GM23338 (cell line): ENCODE data around the gene METRNL. TPM values are rescaled to one million over a fixed set of nuclear protein-coding genes. Genes with fewer than 3 reads are reported as not detected.

ENCODE experiments used
- ATAC-seq: fragments of 200-7000 bp; cut with Tn5 transposase; 3 replicates; pipeline ENCODE4 v1.9.1; 2020
- DNase-seq: peaks from one replicate; pipeline ENCODE4 v3.0.0-alpha.2; 2015; ENCODE audit warnings: low spot score
- H2AFZ ChIP-seq: fragments of 200-600 bp; sonication (generic); 2 replicates; pipeline ENCODE4 v1.8.0; 2016; ENCODE audit warnings: antibody characterized with exemption, mild to moderate bottlenecking, moderate library complexity
- H3F3A ChIP-seq: fragments of 200-600 bp; sonication (generic); replicated peaks from 2 replicates; pipeline ENCODE4 v1.8.0; 2017; ENCODE audit warnings: antibody characterized with exemption, mixed run types, low read depth
- H3K27ac ChIP-seq: fragments of 200-600 bp; sonication (generic); 2 replicates; pipeline ENCODE4 v1.6.1; 2016; ENCODE audit warnings: low read depth
- H3K27me3 ChIP-seq: fragments of 200-600 bp; sonication (generic); 2 replicates; pipeline ENCODE4 v1.8.0; 2016; ENCODE audit warnings: mild to moderate bottlenecking, mixed run types, moderate library complexity; ENCODE audit not compliant: insufficient read depth
- H3K36me3 ChIP-seq: fragments of 200-600 bp; sonication (generic); 2 replicates; pipeline ENCODE4 v1.8.0; 2016; ENCODE audit warnings: mild to moderate bottlenecking; ENCODE audit not compliant: insufficient read depth
- H3K4me1 ChIP-seq: fragments of 200-600 bp; sonication (generic); 2 replicates; pipeline ENCODE4 v1.8.0; 2016; ENCODE audit warnings: mild to moderate bottlenecking, moderate library complexity; ENCODE audit not compliant: insufficient read depth
- H3K4me2 ChIP-seq: fragments of 200-600 bp; sonication (generic); 2 replicates; pipeline ENCODE4 v1.7.1; 2017; ENCODE audit warnings: mixed run types
- H3K4me3 ChIP-seq: fragments of 200-600 bp; sonication (generic); 2 replicates; pipeline ENCODE4 v1.6.1; 2016; ENCODE audit warnings: mixed run types
- H3K79me2 ChIP-seq: fragments of 200-600 bp; sonication (generic); replicated peaks from 2 replicates; pipeline ENCODE4 v1.8.0; 2017; ENCODE audit warnings: mild to moderate bottlenecking; ENCODE audit not compliant: insufficient read depth
- H3K9me2 ChIP-seq: fragments of 200-600 bp; sonication (generic); 2 replicates; pipeline ENCODE4 v1.8.0; 2017; ENCODE audit not compliant: insufficient read depth
- H4K20me1 ChIP-seq: fragments of 200-600 bp; sonication (generic); replicated peaks from 2 replicates; pipeline ENCODE4 v1.8.0; 2017; ENCODE audit warnings: mild to moderate bottlenecking; ENCODE audit not compliant: insufficient read depth
- H3K27ac Mint-ChIP-seq: 2 replicates; pipeline ENCODE4 v1.8.0; 2020; ENCODE audit warnings: inconsistent platforms, mild to moderate bottlenecking, moderate library complexity, mixed read lengths
- H3K27me3 Mint-ChIP-seq: 3 replicates; pipeline ENCODE4 v1.8.0; 2022; ENCODE audit warnings: low read depth, mild to moderate bottlenecking, moderate library complexity, mixed read lengths, inconsistent platforms; ENCODE audit not compliant: insufficient read depth, poor library complexity
- H3K36me3 Mint-ChIP-seq: 3 replicates; pipeline ENCODE4 v1.8.0; 2021; ENCODE audit warnings: low read depth, mild to moderate bottlenecking, inconsistent platforms, moderate library complexity, mixed read lengths
- H3K4me1 Mint-ChIP-seq: 3 replicates; pipeline ENCODE4 v1.8.0; 2020; ENCODE audit warnings: mild to moderate bottlenecking, inconsistent platforms, mixed read lengths
- H3K4me3 Mint-ChIP-seq: 3 replicates; pipeline ENCODE4 v1.8.0; 2021; ENCODE audit warnings: moderate library complexity, mild to moderate bottlenecking, inconsistent platforms, mixed read lengths
- H3K9me3 Mint-ChIP-seq: 3 replicates; pipeline ENCODE4 v1.8.0; 2020; ENCODE audit warnings: moderate library complexity, mild to moderate bottlenecking, inconsistent platforms, mixed read lengths
- CREB1 ChIP-seq: fragments of 250-450 bp; sonication (Bioruptor Pico); IDR thresholded peaks from 2 replicates; pipeline ENCODE4 v1.5.0; 2020; ENCODE audit warnings: low read depth, mild to moderate bottlenecking, moderate library complexity
- CTCF ChIP-seq, 2 experiments: fragments of 200-600 bp in 1 of 2; sonication (generic) in 1 of 2; conservative IDR thresholded peaks; 2 replicates each; pipeline versions ENCODE4 v1.5.1 to v1.6.1; 2016 to 2017; ENCODE audit warnings: antibody characterized with exemption in 2 of 2, low read depth in 2 of 2, mild to moderate bottlenecking in 2 of 2, moderate library complexity in 1 of 2
- EZH2phosphoT487 ChIP-seq: fragments of 200-600 bp; sonication (generic); IDR thresholded peaks from one replicate; pipeline ENCODE4 v1.8.1; 2018; ENCODE audit warnings: antibody characterized with exemption; ENCODE audit not compliant: unreplicated experiment
- JUNB ChIP-seq: IDR thresholded peaks from one replicate; pipeline ENCODE4 v1.6.1; 2016; ENCODE audit warnings: antibody characterized with exemption; ENCODE audit not compliant: unreplicated experiment
- NANOG ChIP-seq: IDR thresholded peaks from 2 replicates; pipeline ENCODE4 v1.6.1; 2016; ENCODE audit warnings: antibody characterized with exemption, borderline replicate concordance
- REST ChIP-seq: IDR thresholded peaks from one replicate; pipeline ENCODE4 v1.6.1; 2018; ENCODE audit warnings: antibody characterized with exemption; ENCODE audit not compliant: unreplicated experiment
- STAT1 ChIP-seq: IDR thresholded peaks from one replicate; pipeline ENCODE4 v1.6.1; 2016; ENCODE audit warnings: antibody characterized with exemption; ENCODE audit not compliant: unreplicated experiment
- ZNF114 ChIP-seq: fragments of 250-450 bp; sonication (Bioruptor Pico); IDR thresholded peaks from 2 replicates; pipeline ENCODE4 v1.5.0; 2020; ENCODE audit warnings: mild to moderate bottlenecking, moderate library complexity
- ZNF331 ChIP-seq: fragments of 250-450 bp; sonication (Bioruptor Pico); IDR thresholded peaks from 2 replicates; pipeline ENCODE4 v1.5.0; 2020; ENCODE audit warnings: low read depth, mild to moderate bottlenecking, moderate library complexity
- polyA plus RNA-seq: library from polyadenylated mRNA; unstranded; fragments of >200 nt; fragmentation: Nextera tagmentation; extraction: Ambion mirVana; gene quantifications from 2 replicates; pipeline ENCODE4 v1.2.1, GENCODE V29; 2016
- total RNA-seq: library from RNA; depleted of rRNA; stranded (reverse); fragments of >200 nt; shearing (Covaris generic); gene quantifications from 2 replicates; pipeline ENCODE4 v1.2.3, GENCODE V29; 2014
- TF ChIP-seq, protein P1 (sequence below): fragments of 250-450 bp; sonication (Bioruptor Pico); IDR thresholded peaks from 2 replicates; pipeline ENCODE4 v1.5.0; 2020; ENCODE audit warnings: mild to moderate bottlenecking, moderate library complexity

The METRNL gene
- total and polyA plus RNA-seq, 2 experiments from 2014 or later = 12.2 to 20.2 TPM

- TF ChIP-seq, protein P1, sequence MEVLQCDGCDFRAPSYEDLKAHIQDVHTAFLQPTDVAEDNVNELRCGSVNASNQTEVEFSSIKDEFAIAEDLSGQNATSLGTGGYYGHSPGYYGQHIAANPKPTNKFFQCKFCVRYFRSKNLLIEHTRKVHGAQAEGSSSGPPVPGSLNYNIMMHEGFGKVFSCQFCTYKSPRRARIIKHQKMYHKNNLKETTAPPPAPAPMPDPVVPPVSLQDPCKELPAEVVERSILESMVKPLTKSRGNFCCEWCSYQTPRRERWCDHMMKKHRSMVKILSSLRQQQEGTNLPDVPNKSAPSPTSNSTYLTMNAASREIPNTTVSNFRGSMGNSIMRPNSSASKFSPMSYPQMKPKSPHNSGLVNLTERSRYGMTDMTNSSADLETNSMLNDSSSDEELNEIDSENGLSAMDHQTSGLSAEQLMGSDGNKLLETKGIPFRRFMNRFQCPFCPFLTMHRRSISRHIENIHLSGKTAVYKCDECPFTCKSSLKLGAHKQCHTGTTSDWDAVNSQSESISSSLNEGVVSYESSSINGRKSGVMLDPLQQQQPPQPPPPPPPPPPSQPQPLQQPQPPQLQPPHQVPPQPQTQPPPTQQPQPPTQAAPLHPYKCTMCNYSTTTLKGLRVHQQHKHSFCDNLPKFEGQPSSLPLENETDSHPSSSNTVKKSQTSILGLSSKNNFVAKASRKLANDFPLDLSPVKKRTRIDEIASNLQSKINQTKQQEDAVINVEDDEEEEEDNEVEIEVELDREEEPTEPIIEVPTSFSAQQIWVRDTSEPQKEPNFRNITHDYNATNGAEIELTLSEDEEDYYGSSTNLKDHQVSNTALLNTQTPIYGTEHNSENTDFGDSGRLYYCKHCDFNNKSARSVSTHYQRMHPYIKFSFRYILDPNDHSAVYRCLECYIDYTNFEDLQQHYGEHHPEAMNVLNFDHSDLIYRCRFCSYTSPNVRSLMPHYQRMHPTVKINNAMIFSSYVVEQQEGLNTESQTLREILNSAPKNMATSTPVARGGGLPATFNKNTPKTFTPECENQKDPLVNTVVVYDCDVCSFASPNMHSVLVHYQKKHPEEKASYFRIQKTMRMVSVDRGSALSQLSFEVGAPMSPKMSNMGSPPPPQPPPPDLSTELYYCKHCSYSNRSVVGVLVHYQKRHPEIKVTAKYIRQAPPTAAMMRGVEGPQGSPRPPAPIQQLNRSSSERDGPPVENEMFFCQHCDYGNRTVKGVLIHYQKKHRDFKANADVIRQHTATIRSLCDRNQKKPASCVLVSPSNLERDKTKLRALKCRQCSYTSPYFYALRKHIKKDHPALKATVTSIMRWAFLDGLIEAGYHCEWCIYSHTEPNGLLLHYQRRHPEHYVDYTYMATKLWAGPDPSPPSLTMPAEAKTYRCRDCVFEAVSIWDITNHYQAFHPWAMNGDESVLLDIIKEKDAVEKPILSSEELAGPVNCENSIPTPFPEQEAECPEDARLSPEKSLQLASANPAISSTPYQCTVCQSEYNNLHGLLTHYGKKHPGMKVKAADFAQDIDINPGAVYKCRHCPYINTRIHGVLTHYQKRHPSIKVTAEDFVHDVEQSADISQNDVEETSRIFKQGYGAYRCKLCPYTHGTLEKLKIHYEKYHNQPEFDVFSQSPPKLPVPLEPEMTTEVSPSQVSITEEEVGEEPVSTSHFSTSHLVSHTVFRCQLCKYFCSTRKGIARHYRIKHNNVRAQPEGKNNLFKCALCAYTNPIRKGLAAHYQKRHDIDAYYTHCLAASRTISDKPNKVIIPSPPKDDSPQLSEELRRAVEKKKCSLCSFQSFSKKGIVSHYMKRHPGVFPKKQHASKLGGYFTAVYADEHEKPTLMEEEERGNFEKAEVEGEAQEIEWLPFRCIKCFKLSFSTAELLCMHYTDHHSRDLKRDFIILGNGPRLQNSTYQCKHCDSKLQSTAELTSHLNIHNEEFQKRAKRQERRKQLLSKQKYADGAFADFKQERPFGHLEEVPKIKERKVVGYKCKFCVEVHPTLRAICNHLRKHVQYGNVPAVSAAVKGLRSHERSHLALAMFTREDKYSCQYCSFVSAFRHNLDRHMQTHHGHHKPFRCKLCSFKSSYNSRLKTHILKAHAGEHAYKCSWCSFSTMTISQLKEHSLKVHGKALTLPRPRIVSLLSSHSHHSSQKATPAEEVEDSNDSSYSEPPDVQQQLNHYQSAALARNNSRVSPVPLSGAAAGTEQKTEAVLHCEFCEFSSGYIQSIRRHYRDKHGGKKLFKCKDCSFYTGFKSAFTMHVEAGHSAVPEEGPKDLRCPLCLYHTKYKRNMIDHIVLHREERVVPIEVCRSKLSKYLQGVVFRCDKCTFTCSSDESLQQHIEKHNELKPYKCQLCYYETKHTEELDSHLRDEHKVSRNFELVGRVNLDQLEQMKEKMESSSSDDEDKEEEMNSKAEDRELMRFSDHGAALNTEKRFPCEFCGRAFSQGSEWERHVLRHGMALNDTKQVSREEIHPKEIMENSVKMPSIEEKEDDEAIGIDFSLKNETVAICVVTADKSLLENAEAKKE (CRISPR knock-in tag) = no peak
- no peak for TF ChIP-seq STAT1
Observed at GRCh38 chr17:83067718-83068261, 11.6 kb upstream of the METRNL start (continued).

GRCh38 chr17:83068641-83069570 lies 10.5 kb upstream of the METRNL start:
- DNase-seq (no peak), ATAC-seq (no peak)
- Mint-ChIP-seq H3K4me1 (no peaks in the 10 kb centered on the region; the same call in 2 of the 3 replicates), H3K36me3 (no peaks in the 10 kb centered on the region; the same call in 2 of the 3 replicates), H3K4me3 (no peak overlapping the region), H3K9me3 (peaks cover 6% of the 10 kb centered on the region; the same call in 2 of the 3 replicates), H3K27me3 (peaks cover 12% of the 10 kb centered on the region), H3K27ac (no peak overlapping the region)
- Histone ChIP-seq H3F3A (no peaks in the 10 kb centered on the region), H3K4me3 (no peak overlapping the region), H2AFZ (no peak overlapping the region), H3K79me2 (no peaks in the 10 kb centered on the region), H4K20me1 (no peaks in the 10 kb centered on the region), H3K27me3 (no peaks in the 10 kb centered on the region), H3K9me2 (no peaks in the 10 kb centered on the region), H3K36me3 (no peaks in the 10 kb centered on the region), H3K27ac (no peak overlapping the region), H3K4me2 (no peak overlapping the region), H3K4me1 (no peaks in the 10 kb centered on the region)
- TF ChIP-seq ZNF114 (no peak), STAT1 (no peak), ZNF331 (CRISPR knock-in tag) (no peak), REST (no peak), EZH2phosphoT487 (no peak), CREB1 (CRISPR knock-in tag) (no peak), CTCF (conservative IDR thresholded peaks at IDR 0.05; ENCODE audit: low read depth in 2 of 2) (no peak), NANOG (no peak), JUNB (no peak)
